Erythroblast (primary cell): Measurements from ENCODE around the gene PLXNC1.

Source experiments
- GATA1 ChIP-seq: IDR thresholded peaks from 2 replicates; pipeline ENCODE4 v1.6.1; 2011; ENCODE audit warnings: low read depth, mild to moderate bottlenecking, control low read depth, low read length, moderate library complexity
- POLR2A ChIP-seq: IDR thresholded peaks from 2 replicates; pipeline ENCODE4 v1.6.1; 2011; ENCODE audit warnings: mild to moderate bottlenecking, low read length

GRCh38 chr12:94171595-94171930 lies 23.2 kb downstream of the PLXNC1 start:
- TF ChIP-seq POLR2A, result no peak
- TF ChIP-seq GATA1, result no peak
